ENCODE results near the gene ADGRF3.
"Not testable (repeated sequence)": the region's sequence is repeated elsewhere in the genome, so short reads cannot be mapped to it uniquely, and the experiment has no call there.

The ADGRF3 gene, protein sequence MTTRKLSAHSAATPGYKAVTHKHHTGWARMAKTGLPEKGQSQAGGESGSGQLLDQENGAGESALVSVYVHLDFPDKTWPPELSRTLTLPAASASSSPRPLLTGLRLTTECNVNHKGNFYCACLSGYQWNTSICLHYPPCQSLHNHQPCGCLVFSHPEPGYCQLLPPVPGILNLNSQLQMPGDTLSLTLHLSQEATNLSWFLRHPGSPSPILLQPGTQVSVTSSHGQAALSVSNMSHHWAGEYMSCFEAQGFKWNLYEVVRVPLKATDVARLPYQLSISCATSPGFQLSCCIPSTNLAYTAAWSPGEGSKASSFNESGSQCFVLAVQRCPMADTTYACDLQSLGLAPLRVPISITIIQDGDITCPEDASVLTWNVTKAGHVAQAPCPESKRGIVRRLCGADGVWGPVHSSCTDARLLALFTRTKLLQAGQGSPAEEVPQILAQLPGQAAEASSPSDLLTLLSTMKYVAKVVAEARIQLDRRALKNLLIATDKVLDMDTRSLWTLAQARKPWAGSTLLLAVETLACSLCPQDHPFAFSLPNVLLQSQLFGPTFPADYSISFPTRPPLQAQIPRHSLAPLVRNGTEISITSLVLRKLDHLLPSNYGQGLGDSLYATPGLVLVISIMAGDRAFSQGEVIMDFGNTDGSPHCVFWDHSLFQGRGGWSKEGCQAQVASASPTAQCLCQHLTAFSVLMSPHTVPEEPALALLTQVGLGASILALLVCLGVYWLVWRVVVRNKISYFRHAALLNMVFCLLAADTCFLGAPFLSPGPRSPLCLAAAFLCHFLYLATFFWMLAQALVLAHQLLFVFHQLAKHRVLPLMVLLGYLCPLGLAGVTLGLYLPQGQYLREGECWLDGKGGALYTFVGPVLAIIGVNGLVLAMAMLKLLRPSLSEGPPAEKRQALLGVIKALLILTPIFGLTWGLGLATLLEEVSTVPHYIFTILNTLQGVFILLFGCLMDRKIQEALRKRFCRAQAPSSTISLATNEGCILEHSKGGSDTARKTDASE

GRCh38 chr2:26346454-26347053 lies at the start of gene ADGRF3:
Gene ADGRF3 (minus strand): TSS chr2:26346789. CDS start chr2:26346234, 555 bp downstream.
- peak; percentile 44 for DNase-seq

- DNase-seq, result no peak
Measured at GRCh38 chr2:26395394-26395793, 48.8 kb upstream of the ADGRF3 start.

DNA sequence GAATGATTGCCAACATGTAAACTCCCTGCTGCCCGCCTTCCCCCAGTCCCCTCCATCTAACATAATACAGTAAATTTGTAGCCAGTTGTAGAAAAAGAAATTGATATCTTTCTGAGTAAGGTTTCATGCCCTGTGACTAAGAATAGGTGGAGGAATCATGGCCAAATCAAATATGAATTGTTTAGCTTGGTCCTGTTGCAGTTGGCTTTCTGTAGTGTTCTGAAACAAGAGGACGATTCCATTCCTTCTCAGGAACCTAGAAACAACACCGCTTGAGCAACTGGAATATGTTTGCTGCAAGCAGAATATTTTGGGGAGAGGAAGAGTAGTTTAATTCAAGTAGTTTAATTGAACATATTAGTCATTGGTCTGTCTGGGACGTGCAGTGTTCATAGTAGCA lies 48.1 kb upstream of the ADGRF3 start:
- DNase-seq, result no peak

DNA sequence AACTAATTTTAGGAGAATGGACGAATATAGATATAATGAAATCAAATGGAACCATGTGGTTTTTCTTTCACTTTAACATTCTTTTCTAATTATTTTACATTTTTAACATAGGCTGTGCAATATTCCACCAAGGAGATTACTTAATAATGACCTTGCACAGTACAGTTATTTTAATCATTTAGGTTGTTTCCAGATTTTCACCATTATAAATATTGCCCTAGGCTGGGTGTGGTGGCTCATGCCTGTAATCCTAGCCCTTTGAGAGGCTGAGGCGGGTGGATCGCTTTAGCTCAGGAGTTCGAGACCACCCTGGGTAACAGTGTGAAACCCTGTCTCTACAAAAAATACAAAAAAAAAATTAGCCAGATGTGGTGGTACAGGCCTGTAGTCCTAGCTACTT lies 40.6 kb upstream of the ADGRF3 start:
- no peak for DNase-seq

DNA sequence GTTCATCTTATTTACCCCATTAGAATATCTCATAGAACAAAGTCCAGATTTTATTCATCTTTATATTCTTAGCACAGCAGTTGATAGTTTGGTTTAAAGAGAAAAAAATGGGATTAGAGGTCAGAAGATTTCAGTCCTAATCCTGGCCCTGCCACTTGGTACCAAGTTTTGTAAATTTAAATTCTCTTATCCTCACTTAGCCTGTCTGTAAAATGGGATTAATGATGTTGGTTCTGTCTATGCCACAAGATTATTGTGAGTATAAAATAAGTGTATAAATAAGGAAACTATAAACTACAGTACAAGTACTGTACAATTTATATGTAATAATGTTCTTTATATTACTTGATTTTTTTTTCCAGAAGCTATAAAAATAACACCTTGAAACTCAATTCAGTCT lies 38.0 kb upstream of the ADGRF3 start:
- no peak for DNase-seq

DNA sequence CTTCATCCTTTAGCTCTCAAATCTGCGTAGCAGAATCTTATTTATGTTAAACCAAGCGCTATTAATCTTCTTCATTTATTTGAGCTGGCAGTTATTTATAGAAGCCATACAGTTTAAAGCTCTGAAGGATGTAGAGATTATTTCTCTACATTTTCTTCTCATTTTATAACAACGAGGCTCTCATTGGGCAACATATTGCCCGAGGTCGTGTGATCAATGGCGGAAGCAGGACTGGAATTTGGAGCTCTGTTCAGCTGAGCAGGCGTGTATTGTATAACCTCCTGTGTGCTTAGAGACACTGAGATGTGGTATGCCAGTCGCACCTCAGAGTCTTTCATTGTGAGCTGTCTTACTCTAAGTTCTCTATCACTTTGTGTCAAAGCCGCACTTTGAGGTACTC lies 37.6 kb upstream of the ADGRF3 start:
- no peak for DNase-seq

- DNase-seq, result no peak
Measured at GRCh38 chr2:26382564-26382963, 36.0 kb upstream of the ADGRF3 start.

- DNase-seq, result no peak
Measured at GRCh38 chr2:26380281-26380680, 33.7 kb upstream of the ADGRF3 start.

DNA sequence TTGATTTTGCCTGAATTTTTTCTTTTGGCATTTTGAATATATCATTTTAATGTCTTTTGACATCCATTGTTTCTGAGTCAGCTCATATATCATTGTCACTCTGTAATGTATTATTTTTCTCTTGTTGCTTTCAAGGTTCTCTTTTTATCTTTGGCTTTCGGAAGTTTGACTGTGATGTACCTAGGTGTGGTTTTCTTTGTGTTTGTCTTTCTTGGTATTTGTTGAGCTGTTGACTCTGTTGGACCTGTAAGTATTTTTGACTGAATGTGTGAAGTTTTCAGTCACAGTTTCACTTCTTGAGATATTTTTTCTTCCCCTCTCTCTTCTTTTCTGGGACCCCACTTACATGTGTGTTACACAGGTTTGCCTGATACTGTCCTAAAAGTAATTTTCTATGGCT lies 30.2 kb upstream of the ADGRF3 start:
- DNase-seq, result no peak

- not testable (repeated sequence) for DNase-seq
Measured at GRCh38 chr2:26370909-26371308, 24.3 kb upstream of the ADGRF3 start.

GRCh38 chr2:26369664-26370063 lies 23.1 kb upstream of the ADGRF3 start:
- not testable (repeated sequence) for DNase-seq

DNA sequence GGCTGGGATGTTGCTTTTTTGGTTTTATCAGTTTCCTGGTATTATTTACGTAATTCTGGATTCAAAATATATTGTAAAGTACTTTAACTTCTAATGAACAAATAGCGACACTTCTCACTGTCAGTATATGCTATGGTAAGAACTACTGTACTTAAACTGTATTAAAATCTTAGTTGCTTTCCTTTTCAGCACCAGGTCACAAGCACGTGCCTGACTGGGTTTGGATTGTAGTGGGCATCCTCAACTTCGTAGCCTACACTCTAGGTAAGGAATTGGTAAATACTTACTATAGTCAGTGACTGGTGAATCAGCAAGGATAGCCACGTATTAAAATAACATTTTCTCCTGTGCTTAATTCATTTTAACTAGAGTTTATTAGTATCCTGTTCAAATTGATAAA lies 20.4 kb upstream of the ADGRF3 start:
- no peak for DNase-seq

DNA sequence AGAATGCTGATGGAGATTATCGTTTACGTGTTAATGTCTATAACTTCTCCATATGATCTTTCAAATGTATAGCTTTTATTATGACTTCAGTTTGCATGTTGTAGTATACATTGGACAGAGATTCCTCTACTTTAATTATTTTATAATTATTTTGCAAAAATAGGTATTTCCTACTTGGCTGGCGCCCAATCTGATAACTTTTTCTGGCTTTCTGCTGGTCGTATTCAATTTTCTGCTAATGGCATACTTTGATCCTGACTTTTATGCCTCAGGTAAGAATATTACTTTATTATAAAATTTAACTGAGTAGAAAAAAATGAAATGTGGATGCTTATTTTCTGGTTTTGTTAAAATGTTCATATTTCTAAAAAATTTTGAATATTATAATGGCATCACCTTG lies 18.1 kb upstream of the ADGRF3 start:
- DNase-seq, result no peak

GRCh38 chr2:26363958-26364357 lies 17.4 kb upstream of the ADGRF3 start:
- DNase-seq, result no peak

DNA sequence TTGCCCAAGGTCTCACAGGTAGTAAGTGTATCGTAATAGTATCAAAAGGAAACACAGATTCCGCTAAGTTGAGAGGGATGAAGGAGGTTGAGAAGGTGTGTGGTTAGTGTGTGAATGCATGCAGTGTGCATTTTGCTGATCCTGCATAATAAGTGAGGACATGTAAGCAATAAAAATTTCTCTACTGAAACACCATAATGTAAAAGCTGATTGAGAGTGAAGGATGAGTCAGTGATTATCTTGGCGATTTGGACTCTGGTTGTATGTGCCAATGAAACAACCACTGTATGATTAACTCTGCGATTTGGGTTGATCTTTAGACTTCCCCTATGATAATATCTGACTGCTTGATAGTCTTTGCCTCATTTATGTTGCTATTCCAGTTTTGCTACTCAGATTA lies 16.7 kb upstream of the ADGRF3 start:
- no peak for DNase-seq

GRCh38 chr2:26359886-26360473 lies 13.4 kb upstream of the ADGRF3 start:
- no peak for DNase-seq

DNA sequence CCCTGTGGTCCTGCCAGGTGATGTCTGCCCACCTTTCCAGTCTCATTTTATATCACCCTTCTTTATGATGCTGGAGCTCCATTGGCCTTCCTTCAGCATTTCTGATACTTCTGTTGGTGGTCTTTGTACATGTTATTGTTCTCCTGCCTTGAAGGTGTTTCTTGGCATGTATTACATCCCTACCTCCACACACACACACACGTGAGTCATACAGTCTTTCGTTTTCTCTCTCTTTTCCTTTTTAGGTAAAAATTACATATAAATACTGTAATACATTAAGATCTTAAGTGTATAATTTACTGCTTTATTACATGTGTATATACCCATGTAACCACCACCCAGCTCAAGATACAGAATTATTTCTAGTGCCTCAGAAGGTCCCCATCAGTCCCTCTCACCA lies 10.2 kb upstream of the ADGRF3 start:
- DNase-seq, result no peak

DNA sequence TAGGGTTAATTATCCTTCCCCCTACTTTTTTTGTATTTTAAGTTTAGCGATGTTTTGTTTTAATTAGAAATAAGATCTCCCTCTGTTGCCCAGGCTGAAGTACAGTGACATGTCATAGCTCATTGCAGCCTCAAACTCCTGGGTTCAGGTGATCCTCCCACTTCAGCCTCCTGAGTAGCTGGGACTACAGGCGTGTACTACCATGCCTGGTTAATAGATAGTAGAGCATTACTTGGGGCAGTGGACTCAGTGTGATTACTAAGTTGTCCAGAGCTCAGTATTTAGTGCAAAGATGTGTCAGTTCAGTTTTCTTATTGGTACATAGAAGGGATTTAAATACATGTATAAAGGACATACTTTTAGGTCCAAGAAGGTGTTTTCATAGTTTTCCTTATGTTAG lies 9.5 kb upstream of the ADGRF3 start:
- DNase-seq, result no peak

GRCh38 chr2:26355038-26355995 lies 8.7 kb upstream of the ADGRF3 start:
- DNase-seq, result peak; percentile 32

DNA sequence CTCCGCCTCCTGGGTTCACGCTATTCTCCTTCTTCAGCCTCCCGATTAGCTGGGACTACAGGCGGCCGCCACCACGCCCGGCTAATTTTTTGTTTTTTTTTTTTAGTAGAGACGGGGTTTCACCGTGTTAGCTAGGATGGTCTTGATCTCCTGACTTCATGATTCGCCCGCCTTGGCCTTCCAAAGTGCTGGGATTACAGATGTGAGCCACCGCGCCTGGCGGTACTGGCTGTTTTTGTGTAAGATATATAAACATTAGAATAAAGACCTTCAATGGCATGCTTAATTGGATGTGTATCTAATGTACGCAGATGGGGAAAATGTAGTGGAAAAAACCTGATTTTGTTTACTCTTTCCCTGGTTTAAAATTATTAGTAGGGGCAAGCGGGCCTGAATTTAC lies 7.9 kb upstream of the ADGRF3 start:
- DNase-seq, result not testable (repeated sequence)

GRCh38 chr2:26352892-26353291 lies 6.3 kb upstream of the ADGRF3 start:
- DNase-seq, result no peak
